Activated CD8-positive, alpha-beta memory T cell treated with anti-CD3 and anti-CD28 coated beads, Interleukin-2, amount 50 U/mL, for 1 hour (primary cell): ENCODE measurements around the gene EYS.
"Not testable (repeated sequence)": the region's sequence is repeated elsewhere in the genome, so short reads cannot be mapped to it uniquely, and the experiment has no call there.

ENCODE experiments used
- DNase-seq: peaks from one replicate; pipeline ENCODE4 v3.0.0-alpha.2; 2020; ENCODE audit errors: extremely low read depth

Gene EYS

GRCh38 chr6:63904650-63905248 is 1802.3 kb downstream of the EYS start:
- DNase-seq: no peak

- DNase-seq: no peak
These were observed 1807.5 kb downstream of the EYS start for GRCh38 chr6:63899550-63899949.

DNA sequence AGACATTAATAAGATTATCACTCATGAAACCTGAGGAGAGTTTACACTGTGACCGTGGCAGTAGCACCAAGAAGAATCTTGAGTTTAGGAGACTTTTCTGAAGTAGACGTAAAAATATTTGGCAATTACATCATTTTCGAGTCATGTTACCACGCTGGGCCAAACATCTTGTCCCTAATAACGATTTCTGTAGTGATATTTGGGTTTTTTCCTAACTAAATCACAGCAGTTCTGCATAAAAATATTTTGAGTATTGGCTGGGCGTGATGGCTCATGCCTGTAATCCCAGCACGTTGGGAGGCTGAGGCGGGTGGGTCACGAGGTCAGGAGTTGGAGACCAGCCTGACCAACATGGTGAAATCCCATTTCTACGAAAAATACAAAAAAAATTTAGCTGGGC is 1809.1 kb downstream of the EYS start:
- no peak for DNase-seq

DNA sequence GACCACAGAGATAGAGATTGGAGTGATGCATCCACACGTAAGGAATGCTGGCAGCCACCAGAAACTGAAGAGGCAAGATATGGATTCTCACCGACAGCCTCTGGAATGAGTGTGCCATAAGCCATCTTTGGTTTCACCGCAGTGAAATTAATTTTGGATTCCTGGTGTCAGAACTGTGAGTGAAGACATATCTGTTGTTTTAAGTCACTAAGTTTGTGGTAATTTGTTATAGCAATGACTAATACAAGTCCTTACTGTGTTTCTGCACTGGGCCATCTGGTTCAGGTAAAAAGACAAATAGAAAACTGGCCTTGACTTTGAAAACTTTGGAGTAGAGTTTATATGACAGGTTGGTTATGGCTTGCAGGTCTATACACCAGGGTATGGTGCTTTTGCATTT is 1809.6 kb downstream of the EYS start:
- no peak for DNase-seq

DNA sequence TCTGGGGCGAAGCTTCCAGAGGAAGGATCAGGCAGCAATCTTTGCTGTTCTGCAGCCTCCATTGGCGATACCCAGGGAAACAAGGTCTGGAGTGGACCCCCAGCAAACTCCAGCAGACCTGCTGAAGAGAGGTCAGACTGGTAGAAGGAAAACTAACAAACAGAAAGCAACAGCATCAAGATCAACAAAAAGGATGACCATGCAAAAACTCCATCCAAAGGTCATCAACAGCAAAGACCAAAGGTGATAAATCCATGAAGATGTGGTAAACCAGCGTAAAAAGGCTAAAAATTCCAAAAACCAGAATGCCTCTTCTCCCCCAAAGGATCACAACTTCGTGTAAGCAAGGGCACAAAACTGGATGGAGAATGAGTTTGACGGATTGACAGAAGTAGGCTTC is 1818.6 kb downstream of the EYS start:
- DNase-seq: no peak

GRCh38 chr6:63887804-63888203 is 1819.2 kb downstream of the EYS start:
- DNase-seq: not testable (repeated sequence)

DNA sequence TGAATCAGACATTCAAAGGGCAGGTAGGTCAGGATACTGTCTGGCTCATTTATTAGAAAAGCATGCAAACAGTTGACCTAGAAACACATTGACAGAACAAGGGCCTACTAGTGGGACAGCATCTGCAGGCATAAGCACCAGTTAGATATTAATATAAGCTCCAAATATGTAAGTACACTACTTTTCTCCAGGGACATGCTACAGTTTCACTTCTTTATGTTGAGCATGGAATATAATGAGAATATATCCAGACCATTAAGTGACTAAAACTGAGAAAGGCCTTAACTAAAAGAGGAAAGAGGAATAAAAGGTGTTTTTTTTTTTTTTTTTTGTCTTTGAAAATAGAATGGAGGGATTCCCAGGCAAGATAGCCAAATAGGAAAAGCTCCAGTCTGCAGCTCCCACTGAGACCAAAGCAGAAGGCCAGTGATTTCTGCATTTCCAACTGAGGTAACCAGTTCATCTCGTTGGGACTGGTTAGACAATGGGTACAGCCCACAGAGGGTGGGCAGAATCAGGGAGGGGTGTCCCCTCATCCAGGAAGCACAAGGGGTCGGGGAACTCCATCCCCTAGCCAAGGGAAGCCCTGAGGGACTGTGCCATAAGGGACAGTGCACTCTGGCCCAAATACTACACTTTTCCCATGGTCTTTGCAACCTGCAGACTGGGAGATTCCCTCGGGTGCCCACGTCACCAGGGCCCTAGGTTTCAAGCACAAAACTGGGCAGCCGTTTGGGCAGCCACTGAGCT is 1819.8 kb downstream of the EYS start:
- no peak for DNase-seq

DNA sequence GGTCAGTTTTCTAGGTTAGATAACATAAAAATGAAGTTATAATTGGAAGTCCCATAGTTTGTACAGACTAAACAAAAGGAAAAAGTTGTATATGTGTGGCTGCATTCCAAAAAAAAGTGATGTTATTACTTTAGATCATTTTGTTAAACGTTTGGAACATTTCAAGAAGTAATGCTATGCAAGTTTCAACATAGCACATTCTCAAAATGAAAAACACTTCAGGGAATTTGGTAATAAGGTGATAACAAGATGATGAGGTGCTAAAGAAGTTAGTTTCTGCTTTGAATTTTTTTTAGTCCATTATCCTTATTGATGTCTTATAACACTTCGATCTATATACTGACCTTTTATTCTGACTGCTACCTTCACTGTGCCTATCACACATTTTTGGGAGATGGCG is 1820.7 kb downstream of the EYS start:
- no peak for DNase-seq

GRCh38 chr6:63883597-63883996 is 1823.4 kb downstream of the EYS start:
- DNase-seq: no peak

DNA sequence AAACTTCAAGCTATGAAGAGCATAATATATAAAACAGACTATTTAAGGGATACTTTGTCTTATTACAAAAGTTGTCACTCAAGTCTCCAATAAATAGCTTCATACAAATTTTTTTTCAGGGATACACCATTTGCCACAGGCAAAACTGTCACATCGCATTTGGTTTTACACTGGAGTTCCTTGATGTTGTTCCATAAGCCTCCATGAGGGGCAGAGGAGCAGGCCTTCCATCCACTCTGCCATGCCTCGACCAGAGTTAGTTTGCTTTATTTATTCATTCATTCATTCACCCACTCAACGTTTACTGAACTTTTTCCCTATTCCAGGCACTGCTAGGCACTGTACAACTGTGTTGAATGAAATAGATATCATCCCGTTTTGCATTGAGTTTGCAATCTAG is 1824.8 kb downstream of the EYS start:
- DNase-seq: no peak

GRCh38 chr6:63881791-63882190 is 1825.2 kb downstream of the EYS start:
- no peak for DNase-seq

DNA sequence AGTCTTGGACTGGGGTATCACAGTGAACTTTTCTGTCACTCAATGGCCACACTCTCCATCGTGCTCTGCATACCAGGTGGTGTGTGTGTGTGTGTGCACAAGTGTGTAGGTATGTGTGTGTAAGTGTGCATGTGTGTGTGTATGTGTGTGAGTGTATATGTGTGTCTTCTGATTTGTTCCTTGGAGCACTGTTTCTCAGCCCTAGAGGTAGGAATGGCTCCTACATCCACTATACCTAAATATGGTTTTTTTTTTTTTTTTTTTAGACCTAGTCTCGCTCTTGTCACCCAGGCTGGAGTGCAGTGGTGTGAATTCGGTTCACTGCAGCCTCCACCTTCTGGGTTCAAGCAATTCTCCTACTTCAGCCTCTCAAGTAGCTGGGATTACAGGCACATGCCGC is 1834.8 kb downstream of the EYS start:
- no peak for DNase-seq

DNA sequence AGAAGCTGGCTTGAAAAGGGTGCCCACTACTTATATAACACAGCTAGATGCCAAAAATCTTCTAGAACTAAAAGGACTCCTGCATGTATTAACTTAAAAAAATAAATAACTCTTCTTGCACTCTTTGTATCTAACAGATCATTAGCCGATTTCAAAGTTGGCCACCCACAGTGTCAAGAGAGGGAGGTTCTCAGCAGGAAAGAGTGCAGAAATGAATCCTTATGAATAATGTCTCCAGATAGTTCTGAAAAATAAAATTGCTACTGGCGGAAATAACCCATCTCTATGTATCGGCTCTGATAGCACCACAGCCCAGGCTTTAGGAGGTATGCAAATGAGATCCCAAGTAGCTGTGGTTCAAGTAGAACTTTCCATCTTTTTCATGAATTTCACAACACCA is 1838.7 kb downstream of the EYS start:
- no peak for DNase-seq

- no peak for DNase-seq
These were observed 1842.2 kb downstream of the EYS start for GRCh38 chr6:63864671-63865318.

DNA sequence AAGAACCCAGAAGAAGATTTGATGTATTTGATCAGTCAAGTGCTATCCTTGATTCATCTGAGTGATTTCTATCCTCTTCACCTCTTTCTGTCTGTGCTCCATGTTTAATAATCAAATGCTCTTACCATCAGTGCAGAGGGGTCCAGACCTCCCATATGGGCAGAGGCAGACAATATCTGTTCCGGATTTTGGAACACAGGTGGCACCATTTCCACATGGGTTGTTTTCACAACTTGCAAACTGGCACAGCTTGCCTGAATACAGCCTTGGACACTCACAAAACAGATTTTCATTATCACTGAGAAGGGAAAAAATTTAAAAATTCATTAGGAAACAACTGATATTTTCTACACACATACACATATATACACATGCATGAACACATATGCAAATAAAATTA is 1843.0 kb downstream of the EYS start:
- no peak for DNase-seq

GRCh38 chr6:63862486-63863198 is 1844.4 kb downstream of the EYS start:
- DNase-seq: no peak

DNA sequence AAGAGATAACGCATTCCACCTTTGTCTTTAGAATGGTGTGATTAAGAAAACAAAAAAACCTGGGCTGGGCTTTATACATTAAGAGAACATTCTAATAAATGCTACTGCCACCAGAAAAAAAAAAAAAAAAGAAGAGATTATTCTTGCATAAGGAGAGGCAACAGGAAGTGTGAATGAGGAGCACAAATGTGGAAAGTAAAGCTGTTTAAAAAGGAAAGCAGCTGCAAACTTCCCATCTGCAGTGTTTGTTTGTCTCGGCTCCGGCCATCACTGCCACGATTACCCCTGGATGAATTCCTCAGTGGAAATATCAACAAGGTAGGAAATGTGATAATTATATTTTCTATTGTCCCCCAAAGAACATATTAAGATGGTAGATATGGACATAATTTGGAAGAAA is 1847.5 kb downstream of the EYS start:
- no peak for DNase-seq

- no peak for DNase-seq
These were observed 1848.3 kb downstream of the EYS start for GRCh38 chr6:63858691-63859090.

DNA sequence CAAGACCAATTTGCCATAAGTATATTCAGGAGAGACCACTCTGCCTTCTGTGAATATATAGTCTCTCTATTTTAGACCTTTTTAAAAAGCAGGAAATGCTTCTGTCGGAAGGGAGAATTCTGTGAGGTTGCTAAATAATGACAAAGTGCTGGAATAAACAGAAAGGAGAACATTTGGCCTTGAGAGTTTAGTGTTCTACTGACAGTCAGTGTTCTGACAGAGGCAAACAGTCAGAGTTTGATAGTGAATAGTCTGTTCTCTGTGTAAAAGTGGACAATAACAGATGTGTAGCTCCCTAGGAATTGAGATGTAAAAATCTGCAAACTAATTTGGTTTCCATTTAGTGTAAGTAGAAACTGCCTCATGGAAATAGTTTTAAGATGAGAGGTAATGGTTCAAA is 1850.8 kb downstream of the EYS start:
- DNase-seq: no peak

GRCh38 chr6:63844287-63844686 is 1862.7 kb downstream of the EYS start:
- DNase-seq: no peak

- DNase-seq: no peak
These were observed 1867.5 kb downstream of the EYS start for GRCh38 chr6:63839485-63839884.

GRCh38 chr6:63828678-63829077 is 1878.3 kb downstream of the EYS start:
- not testable (repeated sequence) for DNase-seq

DNA sequence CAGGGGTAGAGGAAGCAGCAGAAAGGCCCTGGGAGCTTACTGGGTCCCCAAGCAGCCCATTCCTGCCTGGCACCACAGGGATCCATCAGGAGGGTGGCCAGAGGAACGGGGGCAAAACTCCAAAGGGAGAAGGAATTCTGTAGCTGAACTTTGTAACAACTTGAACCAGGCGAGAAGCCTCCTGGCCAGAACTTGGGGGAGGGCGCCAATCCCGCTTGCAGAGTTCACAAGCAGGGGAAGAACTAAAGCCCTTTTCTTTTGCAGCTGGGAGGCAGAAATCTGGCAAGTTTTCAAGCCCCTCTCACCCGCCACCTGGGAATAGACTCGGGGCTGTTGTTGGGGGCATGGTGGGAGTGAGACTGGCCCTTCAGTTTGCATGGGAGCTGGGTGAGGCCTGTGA is 1882.3 kb downstream of the EYS start:
- no peak for DNase-seq
